ENCODE data around the gene PLD5.

DNA sequence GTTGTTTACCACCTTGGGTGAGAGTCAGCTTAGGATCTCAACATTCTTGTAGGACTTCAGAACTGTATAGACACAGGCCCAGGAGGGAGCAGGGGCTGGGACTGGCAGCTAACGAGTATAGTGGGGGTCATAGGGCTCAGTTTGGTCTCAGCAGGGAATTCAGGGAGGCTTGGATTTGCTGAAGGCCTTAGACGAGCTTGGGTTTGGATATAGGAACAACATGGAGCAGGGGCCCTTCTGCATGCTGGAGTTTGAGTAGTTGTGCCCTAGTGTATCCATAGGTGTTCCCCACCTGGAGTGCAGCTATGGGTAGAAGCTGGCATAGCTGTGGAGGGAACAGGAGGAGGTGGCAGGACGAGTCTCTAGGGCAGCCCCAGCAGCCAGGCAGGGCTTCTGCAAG, 462.2 kb downstream of the PLD5 start:
- TF ChIP-seq, protein P1, sequence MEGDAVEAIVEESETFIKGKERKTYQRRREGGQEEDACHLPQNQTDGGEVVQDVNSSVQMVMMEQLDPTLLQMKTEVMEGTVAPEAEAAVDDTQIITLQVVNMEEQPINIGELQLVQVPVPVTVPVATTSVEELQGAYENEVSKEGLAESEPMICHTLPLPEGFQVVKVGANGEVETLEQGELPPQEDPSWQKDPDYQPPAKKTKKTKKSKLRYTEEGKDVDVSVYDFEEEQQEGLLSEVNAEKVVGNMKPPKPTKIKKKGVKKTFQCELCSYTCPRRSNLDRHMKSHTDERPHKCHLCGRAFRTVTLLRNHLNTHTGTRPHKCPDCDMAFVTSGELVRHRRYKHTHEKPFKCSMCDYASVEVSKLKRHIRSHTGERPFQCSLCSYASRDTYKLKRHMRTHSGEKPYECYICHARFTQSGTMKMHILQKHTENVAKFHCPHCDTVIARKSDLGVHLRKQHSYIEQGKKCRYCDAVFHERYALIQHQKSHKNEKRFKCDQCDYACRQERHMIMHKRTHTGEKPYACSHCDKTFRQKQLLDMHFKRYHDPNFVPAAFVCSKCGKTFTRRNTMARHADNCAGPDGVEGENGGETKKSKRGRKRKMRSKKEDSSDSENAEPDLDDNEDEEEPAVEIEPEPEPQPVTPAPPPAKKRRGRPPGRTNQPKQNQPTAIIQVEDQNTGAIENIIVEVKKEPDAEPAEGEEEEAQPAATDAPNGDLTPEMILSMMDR (conservative IDR thresholded peaks at IDR 0.05; ENCODE audit: low read depth, low read length): no peak
- TF ChIP-seq EZH2 (IDR thresholded peaks at IDR 0.05; ENCODE audit: borderline replicate concordance, low read depth, low read length, poor library complexity, severe bottlenecking): no peak
